CD8-positive, alpha-beta memory T cell (primary cell): ENCODE results near the gene PAEP. TPM values are rescaled to one million over a fixed set of nuclear protein-coding genes. Genes with fewer than 3 reads are reported as not detected.

Experiments
- CTCF ChIA-PET: fragments of 350-600 bp; sonication (Branson Sonifier 250); formaldehyde crosslinking; loops from one replicate; lab custom pipeline; 2021; ENCODE audit warnings: antibody characterized with exemption; lab: Charles Lee
- POLR2A ChIA-PET: fragments of 350-600 bp; sonication (Branson Sonifier 250); formaldehyde crosslinking; loops from one replicate; lab custom pipeline; 2021; ENCODE audit warnings: antibody characterized with exemption; lab: Charles Lee
- DNase-seq, 5 donors: peaks; one replicate each; pipeline versions ENCODE4 v3.0.0 to v3.0.0-alpha.2; 2020 to 2022; ENCODE audit warnings: mixed read lengths in 1 of 5
- H3K27ac ChIP-seq: one replicate; pipeline ENCODE4 v1.7.0; 2013; ENCODE audit warnings: low read depth, mild to moderate bottlenecking, low read length, moderate library complexity
- H3K27me3 ChIP-seq: 2 replicates; pipeline ENCODE4 v1.7.0; 2013; ENCODE audit warnings: low read length, mild to moderate bottlenecking; ENCODE audit not compliant: insufficient read depth, poor library complexity, severe bottlenecking
- H3K36me3 ChIP-seq: 2 replicates; pipeline ENCODE4 v1.7.0; 2013; ENCODE audit warnings: mild to moderate bottlenecking, low read length, moderate library complexity; ENCODE audit not compliant: insufficient read depth
- H3K4me1 ChIP-seq: 2 replicates; pipeline ENCODE4 v1.7.0; 2013; ENCODE audit warnings: mild to moderate bottlenecking, low read length, moderate library complexity; ENCODE audit not compliant: insufficient read depth
- H3K4me3 ChIP-seq: 2 replicates; pipeline ENCODE4 v1.7.0; 2013; ENCODE audit warnings: mild to moderate bottlenecking, low read length
- H3K9me3 ChIP-seq: 2 replicates; pipeline ENCODE4 v1.7.0; 2013; ENCODE audit warnings: mild to moderate bottlenecking, low read length
- H3K27ac Mint-ChIP-seq, 8 donors: one replicate each; pipeline ENCODE4 v1.8.0; 2020 to 2021; ENCODE audit warnings: mixed read lengths in 8 of 8, mild to moderate bottlenecking in 6 of 8, inconsistent platforms in 3 of 8, moderate library complexity in 3 of 8
- H3K27me3 Mint-ChIP-seq, 2 donors: one replicate each; pipeline ENCODE4 v1.8.0; 2020 to 2021; ENCODE audit warnings: mixed read lengths in 2 of 2, mild to moderate bottlenecking in 1 of 2, moderate library complexity in 1 of 2
- H3K36me3 Mint-ChIP-seq, 3 donors: one replicate each; pipeline ENCODE4 v1.8.0; 2020 to 2021; ENCODE audit warnings: mixed read lengths in 3 of 3, inconsistent platforms in 1 of 3, mild to moderate bottlenecking in 1 of 3
- H3K4me1 Mint-ChIP-seq, 3 donors: one replicate each; pipeline ENCODE4 v1.8.0; 2020 to 2021; ENCODE audit warnings: mixed read lengths in 3 of 3, inconsistent platforms in 1 of 3, mild to moderate bottlenecking in 1 of 3
- H3K4me3 Mint-ChIP-seq, 7 donors: one replicate each; pipeline ENCODE4 v1.8.0; 2020 to 2021; ENCODE audit warnings: mixed read lengths in 7 of 7, mild to moderate bottlenecking in 6 of 7, moderate library complexity in 4 of 7, inconsistent platforms in 2 of 7
- H3K9me3 Mint-ChIP-seq, 5 donors: one replicate each; pipeline ENCODE4 v1.8.0; 2020 to 2022; ENCODE audit warnings: mixed read lengths in 5 of 5, mild to moderate bottlenecking in 3 of 5, moderate library complexity in 2 of 5, inconsistent platforms in 1 of 5
- polyA plus RNA-seq: library from polyadenylated mRNA; unstranded; fragments of 300-500 nt; fragmentation: Illumina TruSeq; gene quantifications from one replicate; pipeline ENCODE4 v1.2.3, GENCODE V29; 2021
- total RNA-seq, 2 experiments: library from RNA; stranded (reverse); gene quantifications; one replicate each; pipeline ENCODE4 v1.2.3, GENCODE V29; 2021

The PAEP gene
- total and polyA plus RNA-seq, 3 experiments from 2014 or later: not detected

DNA sequence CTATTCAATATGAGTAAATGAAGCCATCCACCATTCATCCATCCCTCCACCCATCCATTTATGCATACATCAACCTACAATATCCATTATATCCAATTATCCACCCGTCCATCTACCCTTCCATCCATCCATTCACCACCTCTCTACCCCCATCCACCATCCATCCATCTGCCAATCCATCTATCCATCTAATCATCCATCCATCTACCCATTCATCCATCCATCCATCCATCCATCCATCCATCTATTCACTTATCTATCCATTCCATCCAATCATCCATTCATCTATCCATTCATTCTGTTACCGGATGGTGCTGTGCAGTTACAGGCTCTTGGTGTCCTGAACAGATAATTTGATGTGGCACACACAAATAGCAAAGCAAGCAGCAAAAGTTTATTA, 10.7 kb downstream of the PAEP start:
- CTCF ChIA-PET: no interaction called here
- Mint-ChIP-seq H3K4me3 (no peak overlapping the region), H3K9me3 (peaks cover 0 to 9% (median 5%) of the 10 kb centered on the region in 5 donors), H3K27ac (no peak overlapping the region), H3K27me3 (peaks cover 7 to 9% of the 10 kb centered on the region in 2 donors), H3K36me3 (peaks cover 0 to 3% (median 0%) of the 10 kb centered on the region in 3 donors), H3K4me1 (no peaks in the 10 kb centered on the region)
- Histone ChIP-seq H3K27me3 (no peaks in the 10 kb centered on the region), H3K9me3 (no peaks in the 10 kb centered on the region), H3K4me1 (no peaks in the 10 kb centered on the region), H3K36me3 (no peaks in the 10 kb centered on the region), H3K4me3 (no peak overlapping the region), H3K27ac (no peak overlapping the region)
- no peak for DNase-seq
- POLR2A ChIA-PET: no interaction called here

DNA sequence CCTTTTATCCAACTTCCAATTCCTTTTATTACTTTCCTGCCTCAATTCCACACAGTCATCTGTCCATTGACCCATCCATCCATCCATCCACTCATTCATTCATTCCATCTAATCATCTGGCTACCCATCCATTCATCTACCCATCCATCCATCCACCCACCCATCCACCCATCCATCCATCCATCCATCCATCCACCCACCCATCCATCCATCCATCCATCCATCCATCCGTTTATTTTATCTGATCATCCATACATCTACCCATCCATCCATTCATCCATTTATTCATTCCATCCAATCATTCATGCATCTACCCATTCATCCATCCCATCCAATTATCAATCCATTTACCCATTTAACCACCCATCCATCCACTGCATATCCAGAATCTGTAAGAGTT, 11.6 kb downstream of the PAEP start:
- no peak overlapping the region for H3K27ac ChIP-seq
- H3K4me3 ChIP-seq: no peak overlapping the region
- H3K4me1 ChIP-seq: no peaks in the 10 kb centered on the region
- Mint-ChIP-seq H3K4me1 (no peaks in the 10 kb centered on the region), H3K27ac (no peak overlapping the region), H3K9me3 (peaks cover 0 to 9% (median 5%) of the 10 kb centered on the region in 5 donors), H3K27me3 (peaks cover 7 to 9% of the 10 kb centered on the region in 2 donors), H3K4me3 (no peak overlapping the region), H3K36me3 (peaks cover 0 to 3% (median 0%) of the 10 kb centered on the region in 3 donors)
- POLR2A ChIA-PET: no interaction called here
- CTCF ChIA-PET: no interaction called here
- H3K9me3 ChIP-seq: no peaks in the 10 kb centered on the region
- H3K27me3 ChIP-seq: no peaks in the 10 kb centered on the region
- no peaks in the 10 kb centered on the region for H3K36me3 ChIP-seq
- no peak for DNase-seq

DNA sequence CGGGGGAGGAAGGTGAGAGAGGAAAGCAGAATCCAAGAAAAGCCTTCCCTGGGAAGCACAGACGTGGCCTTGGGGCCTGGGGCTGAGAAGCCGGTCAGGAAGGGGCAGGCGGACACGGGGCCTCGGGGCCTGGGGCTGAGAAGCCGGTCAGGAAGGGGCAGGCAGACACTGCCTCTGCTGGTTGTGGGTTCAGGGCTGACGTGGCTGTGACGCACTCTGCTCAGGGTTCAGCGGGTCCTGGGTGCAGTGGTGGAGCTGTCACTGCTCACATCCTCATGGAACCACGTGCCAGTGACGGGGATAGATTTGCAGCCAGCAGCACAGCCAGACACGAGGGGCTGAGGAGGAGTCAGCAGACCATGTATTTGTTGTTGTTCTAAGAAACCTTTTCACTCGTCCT, 12.8 kb downstream of the PAEP start:
- no peak overlapping the region for H3K27ac Mint-ChIP-seq
- CTCF ChIA-PET: no interaction called here
- POLR2A ChIA-PET: no interaction called here

DNA sequence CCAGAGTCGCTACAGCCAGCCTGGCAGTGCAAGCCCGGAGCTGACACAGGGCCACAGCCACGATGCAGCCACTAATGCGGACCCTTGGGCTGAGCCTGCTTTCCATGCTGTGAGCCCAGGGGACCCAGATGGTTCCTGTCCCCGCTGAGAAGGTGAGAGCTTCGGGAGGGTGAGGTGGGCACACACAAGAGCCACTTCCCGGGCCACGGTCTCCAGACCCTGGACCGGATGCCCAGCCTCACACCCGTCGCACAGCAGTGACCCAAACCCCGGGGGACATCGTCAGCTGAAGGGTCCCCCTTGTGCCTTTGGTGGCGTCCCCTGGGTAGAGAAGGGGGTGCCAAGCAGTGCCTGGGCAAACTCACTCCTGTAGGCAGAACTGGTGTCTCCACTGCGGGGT, 13.4 kb downstream of the PAEP start:
- Mint-ChIP-seq H3K27me3 (peaks cover 5 to 7% of the 10 kb centered on the region in 2 donors), H3K4me3 (no peak overlapping the region), H3K36me3 (no peaks in the 10 kb centered on the region), H3K9me3 (no peaks in the 10 kb centered on the region), H3K4me1 (no peaks in the 10 kb centered on the region), H3K27ac (no peak overlapping the region)
- no peak for DNase-seq
- ChIA-PET POLR2A (no interaction called here), CTCF (no interaction called here)
- H3K27ac ChIP-seq: no peak overlapping the region
- H3K27me3 ChIP-seq: no peaks in the 10 kb centered on the region
- H3K9me3 ChIP-seq: no peaks in the 10 kb centered on the region
- H3K4me3 ChIP-seq: no peak overlapping the region
- H3K4me1 ChIP-seq: no peaks in the 10 kb centered on the region
- no peaks in the 10 kb centered on the region for H3K36me3 ChIP-seq

More for the DNA sequence above, 12.8 kb downstream of the PAEP start:
- H3K4me3 Mint-ChIP-seq: no peak overlapping the region
- no peaks in the 10 kb centered on the region for H3K4me1 Mint-ChIP-seq
- no peaks in the 10 kb centered on the region for H3K27me3 ChIP-seq
- peaks cover 0 to 4% (median under 1%) of the 10 kb centered on the region in 5 donors for H3K9me3 Mint-ChIP-seq
- peaks cover 5 to 7% of the 10 kb centered on the region in 2 donors for H3K27me3 Mint-ChIP-seq
- no peaks in the 10 kb centered on the region for H3K36me3 Mint-ChIP-seq
- H3K4me1 ChIP-seq: no peaks in the 10 kb centered on the region
- H3K36me3 ChIP-seq: no peaks in the 10 kb centered on the region
- no peak overlapping the region for H3K4me3 ChIP-seq
- H3K9me3 ChIP-seq: no peaks in the 10 kb centered on the region
- DNase-seq: no peak
- no peak overlapping the region for H3K27ac ChIP-seq

DNA sequence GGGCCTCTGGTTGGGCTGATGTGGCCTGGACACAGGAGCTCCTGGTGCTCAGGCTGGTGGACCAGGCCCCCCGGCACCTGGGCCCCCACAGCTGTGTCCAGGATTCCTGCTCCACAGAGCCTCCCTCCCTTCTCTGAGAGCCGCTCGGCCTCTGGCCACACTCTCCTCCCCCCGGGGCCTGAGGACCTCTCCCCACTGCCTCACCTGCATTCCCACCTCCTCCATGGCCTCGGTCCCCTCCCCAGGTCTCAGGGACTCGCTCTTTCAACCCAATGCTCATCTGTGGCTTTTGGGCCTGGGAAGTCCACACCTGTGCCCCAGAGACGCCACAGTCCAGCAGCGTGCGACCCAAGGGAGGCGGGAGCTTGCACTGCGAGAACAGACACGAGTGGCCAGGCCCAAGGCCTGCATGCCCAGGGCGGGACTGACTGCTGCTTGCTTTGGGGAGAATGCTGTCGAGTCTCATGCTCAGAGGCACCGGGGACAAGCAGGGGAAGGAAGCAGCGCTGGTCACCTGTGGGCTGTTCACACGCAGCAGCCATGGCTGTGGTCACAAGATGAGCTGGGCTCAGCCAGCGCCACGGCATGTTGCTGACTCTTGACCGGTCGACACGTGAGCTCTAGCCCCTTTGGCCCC, 14.6 kb downstream of the PAEP start:
- Histone ChIP-seq H3K27me3 (no peaks in the 10 kb centered on the region), H3K4me3 (no peak overlapping the region), H3K27ac (no peak overlapping the region), H3K4me1 (no peaks in the 10 kb centered on the region), H3K36me3 (no peaks in the 10 kb centered on the region), H3K9me3 (no peaks in the 10 kb centered on the region)
- peaks cover 5 to 7% of the 10 kb centered on the region in 2 donors for H3K27me3 Mint-ChIP-seq
- H3K36me3 Mint-ChIP-seq: no peaks in the 10 kb centered on the region
- no peaks in the 10 kb centered on the region for H3K4me1 Mint-ChIP-seq
- H3K27ac Mint-ChIP-seq: no peak overlapping the region
- POLR2A ChIA-PET: no interaction called here
- no peak for DNase-seq
- no peak overlapping the region for H3K4me3 Mint-ChIP-seq
- CTCF ChIA-PET: no interaction called here
- H3K9me3 Mint-ChIP-seq: no peaks in the 10 kb centered on the region

DNA sequence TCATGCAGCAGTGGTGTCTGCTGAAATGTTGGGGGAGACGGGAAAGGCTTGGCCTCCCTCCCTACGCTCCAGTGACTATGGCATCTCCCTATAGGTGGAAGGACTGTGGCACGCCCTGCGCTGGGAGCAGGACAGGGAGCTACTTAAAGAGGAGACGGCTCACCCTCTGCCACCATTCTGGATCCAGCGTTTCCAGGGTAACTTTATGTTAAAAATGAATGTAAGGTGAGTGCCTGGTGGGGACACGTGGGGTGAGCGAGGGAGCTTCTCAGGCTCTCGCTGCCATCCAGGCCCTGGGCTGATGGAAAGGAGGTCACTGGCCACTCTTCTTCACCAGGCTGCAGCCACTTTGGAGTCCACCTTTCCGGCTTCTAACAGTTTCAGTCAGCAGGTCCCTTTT, 15.7 kb downstream of the PAEP start:
- H3K9me3 ChIP-seq: no peaks in the 10 kb centered on the region
- no peak overlapping the region for H3K4me3 ChIP-seq
- no peak overlapping the region for H3K27ac ChIP-seq
- CTCF ChIA-PET: no interaction called here
- no peaks in the 10 kb centered on the region for H3K4me1 Mint-ChIP-seq
- no peak overlapping the region for H3K27ac Mint-ChIP-seq
- no peak for DNase-seq
- no peaks in the 10 kb centered on the region for H3K36me3 ChIP-seq
- H3K4me1 ChIP-seq: no peaks in the 10 kb centered on the region
- no peak overlapping the region for H3K4me3 Mint-ChIP-seq
- H3K27me3 ChIP-seq: no peaks in the 10 kb centered on the region
- H3K9me3 Mint-ChIP-seq: no peaks in the 10 kb centered on the region
- peaks cover 7 to 12% of the 10 kb centered on the region in 2 donors for H3K27me3 Mint-ChIP-seq
- POLR2A ChIA-PET: no interaction called here
- H3K36me3 Mint-ChIP-seq: no peaks in the 10 kb centered on the region

DNA sequence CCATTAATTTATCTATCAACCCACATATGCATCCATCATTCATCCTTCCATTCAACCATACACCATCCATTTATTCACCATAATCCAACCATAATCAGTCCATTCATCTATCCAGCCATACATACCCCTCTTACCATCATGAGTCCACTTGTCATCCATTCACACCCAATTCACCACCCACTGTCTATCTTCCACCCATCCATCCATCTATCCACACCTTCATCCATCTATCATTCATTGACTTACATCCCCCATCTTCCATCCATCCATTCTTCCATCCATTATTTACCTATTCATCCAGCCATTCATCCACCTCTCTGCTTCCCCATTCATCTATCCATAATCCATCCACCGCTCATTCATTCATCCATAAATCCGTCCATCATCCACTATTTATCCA, 17.8 kb downstream of the PAEP start:
- DNase-seq: no peak
- H3K9me3 ChIP-seq: no peaks in the 10 kb centered on the region
- POLR2A ChIA-PET: no interaction called here
- Mint-ChIP-seq H3K9me3 (no peaks in the 10 kb centered on the region), H3K4me1 (no peaks in the 10 kb centered on the region), H3K4me3 (no peak overlapping the region), H3K36me3 (no peaks in the 10 kb centered on the region), H3K27me3 (peaks cover 7 to 17% of the 10 kb centered on the region in 2 donors), H3K27ac (no peak overlapping the region)
- H3K27ac ChIP-seq: no peak overlapping the region
- no peaks in the 10 kb centered on the region for H3K4me1 ChIP-seq
- CTCF ChIA-PET: no interaction called here
- H3K4me3 ChIP-seq: no peak overlapping the region
- no peaks in the 10 kb centered on the region for H3K36me3 ChIP-seq
- no peaks in the 10 kb centered on the region for H3K27me3 ChIP-seq

DNA sequence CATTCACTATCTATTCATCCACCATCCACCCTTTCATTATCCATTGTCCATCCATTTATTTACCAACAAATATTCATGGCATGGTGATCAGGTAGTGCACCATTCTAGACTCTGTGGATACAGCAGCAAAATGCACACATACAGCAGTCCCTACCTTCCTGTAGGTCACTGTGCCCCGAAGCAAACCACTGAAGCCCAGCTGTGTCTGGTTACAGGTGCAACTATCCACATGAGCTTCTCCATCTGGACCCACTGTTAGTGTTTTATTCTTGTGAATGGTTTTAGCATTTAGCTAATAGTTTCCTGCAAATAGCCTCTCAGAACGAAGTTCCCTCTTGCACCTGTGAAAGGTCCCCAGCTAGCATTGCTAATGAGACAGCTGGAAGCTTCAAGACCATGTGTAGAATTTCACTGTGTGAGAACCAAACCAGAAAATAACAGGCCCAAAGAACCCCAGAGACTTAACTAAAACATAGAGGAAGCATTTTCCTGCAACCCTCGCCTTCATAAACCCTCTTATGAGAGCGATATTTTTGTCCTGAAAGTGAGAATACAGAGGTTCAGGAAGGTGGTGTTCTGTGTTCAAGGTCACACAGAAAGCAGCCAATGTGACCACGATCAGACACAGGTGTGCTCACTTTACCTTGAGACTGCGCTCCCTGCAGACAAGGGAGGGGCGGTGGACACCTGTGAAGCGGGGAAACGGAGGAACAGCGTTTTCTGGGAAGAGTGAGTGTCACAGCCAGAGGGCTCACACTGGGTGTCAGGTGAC, 18.5 kb downstream of the PAEP start:
- H3K9me3 ChIP-seq: no peaks in the 10 kb centered on the region
- Mint-ChIP-seq H3K4me3 (no peak overlapping the region), H3K27ac (no peak overlapping the region), H3K36me3 (no peaks in the 10 kb centered on the region), H3K27me3 (peaks cover 5 to 24% of the 10 kb centered on the region in 2 donors), H3K9me3 (no peaks in the 10 kb centered on the region), H3K4me1 (no peaks in the 10 kb centered on the region)
- ChIA-PET POLR2A (no interaction called here), CTCF (no interaction called here)
- no peaks in the 10 kb centered on the region for H3K4me1 ChIP-seq
- no peaks in the 10 kb centered on the region for H3K27me3 ChIP-seq
- DNase-seq: no peak
- H3K36me3 ChIP-seq: no peaks in the 10 kb centered on the region
- no peak overlapping the region for H3K27ac ChIP-seq
- H3K4me3 ChIP-seq: no peak overlapping the region
